CD14-positive monocyte (primary cell): ENCODE measurements around the gene ENDOV. TPM values are rescaled to one million over a fixed set of nuclear protein-coding genes. Genes with fewer than 3 reads are reported as not detected.

Source experiments
- DNase-seq, 3 donors: peaks; one replicate each; pipeline ENCODE4 v3.0.0-alpha.2; 2011 to 2022
- H2AFZ ChIP-seq: 2 replicates; pipeline ENCODE4 v1.6.0; 2012; ENCODE audit warnings: mild to moderate bottlenecking, low read depth, low read length, inconsistent platforms; ENCODE audit not compliant: insufficient read depth, poor library complexity, severe bottlenecking
- H3K27ac ChIP-seq, 2 donors: 1 replicate in 1 of 2; 2 replicates in 1 of 2; pipeline ENCODE4 v1.5.1; 2012 to 2013; ENCODE audit warnings: low read length in 2 of 2, control low read depth in 1 of 2, inconsistent platforms in 1 of 2, low read depth in 1 of 2, mild to moderate bottlenecking in 1 of 2
- H3K27me3 ChIP-seq, 2 donors: one replicate each; pipeline versions ENCODE4 v1.6.0 to v1.6.1; 2011 to 2013; ENCODE audit warnings: low read length in 2 of 2; ENCODE audit not compliant: control insufficient read depth in 2 of 2, insufficient read depth in 2 of 2
- H3K36me3 ChIP-seq, 2 donors: replicated peaks in 1 of 2; 1 replicate in 1 of 2; 2 replicates in 1 of 2; pipeline versions ENCODE4 v1.5.1 to v1.6.1; 2012 to 2013; ENCODE audit warnings: low read length in 2 of 2, control low read depth in 1 of 2, inconsistent platforms in 1 of 2, mild to moderate bottlenecking in 1 of 2; ENCODE audit not compliant: insufficient read depth in 2 of 2, control insufficient read depth in 1 of 2
- H3K4me1 ChIP-seq, 2 donors: 1 replicate in 1 of 2; 2 replicates in 1 of 2; pipeline versions ENCODE4 v1.5.1 to v1.6.1; 2012 to 2013; ENCODE audit warnings: low read length in 2 of 2, control low read depth in 1 of 2, inconsistent platforms in 1 of 2, mild to moderate bottlenecking in 1 of 2, moderate library complexity in 1 of 2; ENCODE audit not compliant: insufficient read depth in 2 of 2, control insufficient read depth in 1 of 2
- H3K4me2 ChIP-seq: replicated peaks from 2 replicates; pipeline ENCODE3; 2012; ENCODE audit warnings: low read length, moderate library complexity, mild to moderate bottlenecking; ENCODE audit not compliant: poor library complexity, severe bottlenecking; ENCODE audit errors: extremely low read depth
- H3K4me3 ChIP-seq, 3 experiments: fragments of 200-600 bp in 1 of 3; sonication (generic) in 1 of 3; replicated peaks in 1 of 3; 1 replicate in 2 of 3; 2 replicates in 1 of 3; pipeline ENCODE4 v1.5.1; 2011 to 2013; ENCODE audit warnings: low read length in 3 of 3, mild to moderate bottlenecking in 3 of 3, control low read depth in 2 of 3, low read depth in 2 of 3, inconsistent platforms in 1 of 3, moderate library complexity in 1 of 3
- H3K79me2 ChIP-seq: 2 replicates; pipeline ENCODE4 v1.6.0; 2012; ENCODE audit warnings: mild to moderate bottlenecking, control low read depth, inconsistent platforms, low read length, moderate library complexity; ENCODE audit not compliant: insufficient read depth
- H3K9ac ChIP-seq: 2 replicates; pipeline ENCODE4 v1.6.0; 2017; ENCODE audit warnings: low read length, mild to moderate bottlenecking; ENCODE audit not compliant: insufficient read depth, poor library complexity, severe bottlenecking
- H3K9me3 ChIP-seq, 2 donors: replicated peaks in 1 of 2; 1 replicate in 1 of 2; 2 replicates in 1 of 2; pipeline versions ENCODE4 v1.5.1 to v1.6.1; 2012 to 2013; ENCODE audit warnings: low read length in 2 of 2, control low read depth in 1 of 2; ENCODE audit not compliant: control insufficient read depth in 1 of 2, insufficient read depth in 1 of 2
- H4K20me1 ChIP-seq: 2 replicates; pipeline ENCODE4 v1.6.0; 2012; ENCODE audit warnings: mild to moderate bottlenecking, low read length, control low read depth, moderate library complexity; ENCODE audit not compliant: insufficient read depth
- H3K27ac Mint-ChIP-seq, 7 donors: one replicate each; pipeline ENCODE4 v1.8.0; 2020; ENCODE audit warnings: mild to moderate bottlenecking in 7 of 7, mixed read lengths in 7 of 7, moderate library complexity in 6 of 7, inconsistent platforms in 2 of 7
- H3K27me3 Mint-ChIP-seq, 3 donors: one replicate each; pipeline ENCODE4 v1.8.0; 2021 to 2022; ENCODE audit warnings: low read depth in 3 of 3, mild to moderate bottlenecking in 3 of 3, mixed read lengths in 3 of 3, moderate library complexity in 3 of 3, inconsistent platforms in 1 of 3
- H3K36me3 Mint-ChIP-seq, 2 donors: one replicate each; pipeline ENCODE4 v1.8.0; 2020; ENCODE audit warnings: mixed read lengths in 2 of 2, inconsistent platforms in 1 of 2, mild to moderate bottlenecking in 1 of 2
- H3K4me1 Mint-ChIP-seq: one replicate; pipeline ENCODE4 v1.8.0; 2020; ENCODE audit warnings: mild to moderate bottlenecking, mixed read lengths
- H3K4me3 Mint-ChIP-seq, 2 donors: one replicate each; pipeline ENCODE4 v1.8.0; 2020; ENCODE audit warnings: mild to moderate bottlenecking in 2 of 2, mixed read lengths in 2 of 2, moderate library complexity in 1 of 2
- H3K9me3 Mint-ChIP-seq, 7 donors: one replicate each; pipeline ENCODE4 v1.8.0; 2020 to 2022; ENCODE audit warnings: mixed read lengths in 7 of 7, mild to moderate bottlenecking in 6 of 7, moderate library complexity in 6 of 7, inconsistent platforms in 2 of 7
- WGBS: methylation state at CpG from one replicate; pipeline ENCODE4 v1.1.5; 2013; ENCODE audit warnings: missing lambda C conversion rate; ENCODE audit not compliant: insufficient coverage; 5-methylcytosine and 5-hydroxymethylcytosine counted together
- intact Hi-C, 2 donors: fragments of 100-400 bp; cut with micrococcal nuclease; formaldehyde crosslinking; loops; one replicate each; pipeline versions ENCODE4 v1.15.0 to v1.15.1; 2023
- polyA plus RNA-seq, 3 donors: library from polyadenylated mRNA; depleted of rRNA in 1 of 3; unstranded in 2 of 3; stranded (reverse) in 1 of 3; fragments of 300-500 nt in 2 of 3; fragments of >200 nt in 1 of 3; fragmentation: Illumina TruSeq in 2 of 3; gene quantifications; 1 replicate in 2 of 3; 2 replicates in 1 of 3; pipeline ENCODE4 v1.2.3, GENCODE V29; 2012 to 2021
- TF ChIP-seq, protein P1 (sequence below): fragments of 200-600 bp; IDR thresholded peaks from one replicate; pipeline ENCODE4 v1.8.0; 2022; ENCODE audit warnings: antibody characterized with exemption, mild to moderate bottlenecking

ENDOV gene
- polyA plus RNA-seq, 3 donors = 10.4 to 15.7 (median 13.3) TPM

DNA sequence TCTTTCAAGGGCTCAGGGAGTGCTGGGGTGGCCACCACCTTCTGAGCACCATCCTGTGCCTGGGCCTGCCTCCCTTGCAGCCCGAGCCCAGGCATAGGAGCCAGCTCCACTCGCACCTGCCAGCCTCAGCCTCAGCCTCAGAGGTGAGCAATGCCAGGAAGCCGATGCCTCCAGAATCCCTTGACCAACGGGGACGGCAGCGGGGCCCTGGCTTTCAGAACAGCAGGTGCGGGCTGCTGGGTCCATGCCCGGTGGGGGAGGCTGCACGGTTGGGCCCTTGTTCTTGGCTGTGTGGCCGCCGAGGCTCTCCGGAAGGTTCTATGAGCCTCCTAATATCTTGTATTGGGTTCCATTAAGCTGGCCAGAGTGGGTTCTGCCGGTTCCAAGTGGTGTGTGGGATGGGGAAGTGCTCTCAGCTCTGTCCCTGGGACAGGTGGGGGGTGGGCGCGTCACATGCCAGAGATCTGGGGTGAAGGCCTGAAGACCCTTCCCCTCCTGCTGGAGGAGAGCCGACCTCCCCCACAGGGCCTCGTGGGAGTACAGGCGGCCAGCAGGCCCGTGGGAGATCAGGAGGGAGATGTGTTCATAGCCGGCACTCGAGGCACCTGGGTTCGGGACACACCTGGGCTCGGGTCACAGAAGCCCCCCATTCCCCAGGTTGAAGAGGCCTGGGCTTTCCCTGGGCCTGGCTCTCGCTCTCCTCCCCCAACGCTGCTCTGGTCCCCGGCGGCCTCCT, 34.4 kb downstream of the ENDOV start:
- Histone ChIP-seq H3K4me1 (peaks cover 6 to 7% of the 10 kb centered on the region in 2 donors), H4K20me1 (no peaks in the 10 kb centered on the region), H3K9me3 (no peaks in the 10 kb centered on the region), H3K9ac (no peak overlapping the region), H3K4me3 (no peak overlapping the region), H3K79me2 (no peaks in the 10 kb centered on the region), H3K27ac (no peak overlapping the region), H3K27me3 (no peaks in the 10 kb centered on the region), H3K36me3 (no peaks in the 10 kb centered on the region), H2AFZ (no peak overlapping the region), H3K4me2 (no peak overlapping the region)
- peaks cover 1 to 7% (median 5%) of the 10 kb centered on the region in 3 donors for H3K27me3 Mint-ChIP-seq
- TF ChIP-seq, protein P1, sequence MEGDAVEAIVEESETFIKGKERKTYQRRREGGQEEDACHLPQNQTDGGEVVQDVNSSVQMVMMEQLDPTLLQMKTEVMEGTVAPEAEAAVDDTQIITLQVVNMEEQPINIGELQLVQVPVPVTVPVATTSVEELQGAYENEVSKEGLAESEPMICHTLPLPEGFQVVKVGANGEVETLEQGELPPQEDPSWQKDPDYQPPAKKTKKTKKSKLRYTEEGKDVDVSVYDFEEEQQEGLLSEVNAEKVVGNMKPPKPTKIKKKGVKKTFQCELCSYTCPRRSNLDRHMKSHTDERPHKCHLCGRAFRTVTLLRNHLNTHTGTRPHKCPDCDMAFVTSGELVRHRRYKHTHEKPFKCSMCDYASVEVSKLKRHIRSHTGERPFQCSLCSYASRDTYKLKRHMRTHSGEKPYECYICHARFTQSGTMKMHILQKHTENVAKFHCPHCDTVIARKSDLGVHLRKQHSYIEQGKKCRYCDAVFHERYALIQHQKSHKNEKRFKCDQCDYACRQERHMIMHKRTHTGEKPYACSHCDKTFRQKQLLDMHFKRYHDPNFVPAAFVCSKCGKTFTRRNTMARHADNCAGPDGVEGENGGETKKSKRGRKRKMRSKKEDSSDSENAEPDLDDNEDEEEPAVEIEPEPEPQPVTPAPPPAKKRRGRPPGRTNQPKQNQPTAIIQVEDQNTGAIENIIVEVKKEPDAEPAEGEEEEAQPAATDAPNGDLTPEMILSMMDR = no peak
- no peaks in the 10 kb centered on the region for H3K36me3 Mint-ChIP-seq
- H3K27ac Mint-ChIP-seq = no peak overlapping the region
- DNase-seq = no peak
- peaks cover 11% of the 10 kb centered on the region for H3K4me1 Mint-ChIP-seq
- intact Hi-C loops = no loop called here
- peaks cover 2 to 7% (median 5%) of the 10 kb centered on the region in 7 donors for H3K9me3 Mint-ChIP-seq
- WGBS = 90% methylated on average over 14 of the region's 27 CpGs
- no peak overlapping the region for H3K4me3 Mint-ChIP-seq

DNA sequence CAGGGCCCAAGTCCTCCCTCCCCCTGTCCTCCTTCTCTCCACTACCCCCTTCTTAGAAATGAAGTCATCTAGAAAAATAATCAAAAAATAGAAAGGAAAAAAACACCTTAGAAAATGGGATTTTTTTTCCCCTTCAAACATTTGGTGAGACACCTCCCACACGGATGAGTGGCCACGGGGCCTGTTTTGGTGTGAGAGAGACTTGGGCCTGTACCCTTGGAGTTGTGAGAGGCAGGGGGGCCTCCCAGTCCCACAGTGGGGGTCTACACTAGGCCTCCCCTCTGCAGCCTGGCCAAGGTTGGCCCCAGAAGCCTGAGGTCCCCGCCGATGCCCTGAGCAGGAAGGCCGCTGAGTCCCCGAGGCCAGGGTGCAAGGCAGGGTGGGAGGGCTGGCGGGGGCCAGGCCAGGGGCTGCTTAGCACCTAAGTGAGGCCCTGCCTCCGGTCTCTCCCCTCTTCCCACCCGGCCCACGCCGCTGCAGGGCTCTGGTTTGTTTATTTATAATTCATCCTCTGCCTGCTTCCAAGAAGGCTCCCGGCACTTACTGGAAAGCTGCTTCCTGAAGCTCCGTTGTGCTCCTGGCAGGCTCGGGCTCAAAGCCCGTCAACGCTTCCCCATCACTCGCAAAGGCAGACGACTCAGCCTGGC, 35.1 kb downstream of the ENDOV start:
- TF ChIP-seq, protein P1 = no peak
- H3K9me3 ChIP-seq = no peaks in the 10 kb centered on the region
- no peak overlapping the region for H3K4me3 ChIP-seq
- no peaks in the 10 kb centered on the region for H3K79me2 ChIP-seq
- no peak for DNase-seq
- 81% methylated on average over 11 of the region's 18 CpGs for WGBS
- no peak overlapping the region for H3K4me2 ChIP-seq
- no peak overlapping the region for H2AFZ ChIP-seq
- H3K4me1 Mint-ChIP-seq = peaks cover 12% of the 10 kb centered on the region
- no peaks in the 10 kb centered on the region for H4K20me1 ChIP-seq
- H3K27ac ChIP-seq = no peak overlapping the region
- H3K9me3 Mint-ChIP-seq = peaks cover 2 to 7% (median 5%) of the 10 kb centered on the region in 7 donors
- H3K36me3 ChIP-seq = no peaks in the 10 kb centered on the region
- H3K4me1 ChIP-seq = peaks cover 6 to 11% of the 10 kb centered on the region in 2 donors
- no peak overlapping the region for H3K9ac ChIP-seq
- H3K27me3 ChIP-seq = no peaks in the 10 kb centered on the region
- no peak overlapping the region for H3K4me3 Mint-ChIP-seq
- intact Hi-C loops = loop anchor here in 1 of 2 donors (5.0 kb wide), 1 partner anchor 33 kb away; the partner anchor contains the start of gene ENDOV
- no peaks in the 10 kb centered on the region for H3K36me3 Mint-ChIP-seq
- H3K27ac Mint-ChIP-seq = no peak overlapping the region
- H3K27me3 Mint-ChIP-seq = peaks cover 1 to 7% (median 5%) of the 10 kb centered on the region in 3 donors
